Brain pericyte (primary cell): ENCODE data around the gene NECTIN1.
"Not testable (repeated sequence)": the region's sequence is repeated elsewhere in the genome, so short reads cannot be mapped to it uniquely, and the experiment has no call there.

Experiments used
- DNase-seq: peaks from one replicate; pipeline ENCODE4 v3.0.0-alpha.2; 2012; ENCODE audit warnings: low read depth, low spot score

Gene NECTIN1

DNA sequence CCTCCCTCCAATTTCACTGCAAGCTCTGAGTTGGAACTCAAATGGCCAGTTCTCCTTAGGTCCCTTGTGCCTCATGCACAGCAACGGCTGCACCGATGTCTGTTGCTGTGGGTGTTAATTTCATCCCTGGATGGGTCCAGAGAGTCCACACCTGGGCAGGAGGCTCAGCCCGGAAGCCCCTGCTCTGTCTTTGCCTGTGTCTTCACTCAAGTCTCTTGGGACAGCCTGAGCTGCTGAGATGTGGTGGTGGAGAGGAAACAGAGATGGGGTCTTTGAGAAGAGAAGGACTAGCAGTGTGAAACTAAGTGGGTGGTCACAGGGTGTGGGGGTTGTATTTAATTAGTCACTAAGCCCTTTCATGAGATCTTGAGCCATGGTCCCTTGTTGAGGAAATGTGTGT is 109.3 kb downstream of the NECTIN1 start:
- DNase-seq, result no peak

GRCh38 chr11:119618208-119618909 is 110.6 kb downstream of the NECTIN1 start:
- no peak for DNase-seq

DNA sequence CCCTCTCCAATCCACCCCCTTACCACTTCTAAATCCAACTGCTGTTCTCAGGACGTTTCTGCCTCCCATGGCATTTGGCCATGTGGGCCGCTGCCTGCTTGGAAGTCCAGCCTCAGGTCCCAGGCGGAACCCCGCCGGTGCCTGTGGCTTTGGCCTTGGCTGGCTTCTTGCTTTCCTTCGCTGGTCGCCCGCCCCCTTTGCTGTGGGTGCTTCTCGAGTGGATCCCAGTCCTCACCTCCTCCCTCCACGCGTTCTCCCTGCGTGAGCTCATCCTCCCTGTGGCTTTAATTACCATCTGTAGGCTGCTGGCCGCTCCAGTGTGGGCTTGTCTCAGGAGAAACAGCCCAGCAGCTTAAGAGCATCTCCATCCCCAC is 111.7 kb downstream of the NECTIN1 start:
- no peak for DNase-seq

DNA sequence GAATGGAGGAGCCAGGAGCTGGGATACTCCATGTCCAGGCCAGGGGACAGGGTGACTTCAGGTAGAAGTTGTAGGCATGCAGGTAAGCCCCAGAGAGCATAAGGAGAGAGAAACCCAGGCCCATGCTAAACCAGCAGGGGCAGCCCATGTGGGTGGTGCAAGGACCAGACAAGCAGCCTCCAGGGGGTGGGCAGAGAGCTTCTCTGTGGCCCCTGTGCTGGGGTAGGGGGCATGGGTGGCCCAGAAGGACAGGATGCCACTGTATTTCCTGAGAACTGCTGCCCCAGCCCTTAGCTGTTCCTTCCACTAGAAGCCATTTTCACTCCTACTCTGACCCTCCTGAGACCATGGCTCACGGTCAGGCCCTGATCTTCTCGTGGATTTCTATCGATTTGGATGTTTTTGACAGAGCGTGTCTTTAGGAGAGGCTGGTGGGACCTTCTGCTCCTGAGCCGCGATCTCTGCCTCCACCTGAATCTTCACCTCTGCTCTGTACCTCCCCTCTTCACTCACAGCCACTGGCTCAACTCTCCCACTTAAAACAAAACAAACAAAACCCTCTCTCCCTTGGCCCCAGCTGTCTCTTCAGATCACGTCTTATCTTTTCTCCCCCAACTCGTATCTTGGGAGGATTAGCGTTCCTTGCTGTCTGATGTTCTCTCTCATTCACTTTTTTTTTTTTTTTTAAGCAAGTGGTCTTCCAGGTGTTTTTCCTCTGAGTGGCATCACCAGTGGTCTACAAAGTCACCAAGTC is 112.2 kb downstream of the NECTIN1 start:
- no peak for DNase-seq

GRCh38 chr11:119615882-119616196 is 113.2 kb downstream of the NECTIN1 start:
- no peak for DNase-seq

DNA sequence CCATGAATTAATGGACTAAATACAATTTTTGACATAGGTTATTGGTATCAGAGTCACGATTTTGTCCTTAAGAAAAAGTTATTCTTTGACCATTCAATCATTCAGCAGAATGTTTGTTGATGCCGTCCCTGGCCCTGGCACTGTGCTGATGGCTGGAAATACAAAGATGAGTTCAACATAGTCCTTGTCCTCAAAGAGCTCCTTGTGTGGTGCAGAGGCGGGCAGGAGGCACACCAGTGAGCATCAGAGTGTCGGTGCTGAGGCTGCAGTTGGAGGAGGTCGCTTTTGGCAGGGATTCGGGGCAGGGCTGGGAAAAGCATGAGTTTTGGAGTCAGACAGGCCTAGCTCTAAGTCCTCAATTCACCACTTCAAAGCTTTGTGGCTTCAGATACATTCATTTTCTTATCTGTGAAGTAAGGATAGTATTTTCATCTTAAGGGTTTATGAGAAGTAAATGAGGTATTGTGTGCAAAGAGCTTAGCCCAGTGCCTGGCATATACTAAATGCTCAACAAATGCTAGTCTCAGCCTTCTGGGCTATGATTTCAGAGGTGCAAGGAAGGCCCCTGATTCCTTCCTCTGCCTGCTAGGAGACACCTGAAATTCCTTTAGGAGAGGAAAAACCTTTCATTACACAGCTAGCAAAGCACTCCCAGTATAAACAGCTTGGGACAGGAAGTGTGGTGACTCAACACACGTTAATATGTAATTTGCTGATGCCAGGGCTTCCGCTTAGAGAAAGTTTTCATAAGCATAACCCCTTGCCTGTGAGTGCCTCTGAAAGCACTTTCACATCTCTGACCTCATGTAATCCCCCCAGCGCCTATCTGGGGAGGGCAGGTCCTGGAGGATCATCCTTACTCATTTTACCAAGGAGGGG is 113.8 kb downstream of the NECTIN1 start:
- no peak for DNase-seq

GRCh38 chr11:119614222-119615002 is 114.6 kb downstream of the NECTIN1 start:
- DNase-seq, result no peak

DNA sequence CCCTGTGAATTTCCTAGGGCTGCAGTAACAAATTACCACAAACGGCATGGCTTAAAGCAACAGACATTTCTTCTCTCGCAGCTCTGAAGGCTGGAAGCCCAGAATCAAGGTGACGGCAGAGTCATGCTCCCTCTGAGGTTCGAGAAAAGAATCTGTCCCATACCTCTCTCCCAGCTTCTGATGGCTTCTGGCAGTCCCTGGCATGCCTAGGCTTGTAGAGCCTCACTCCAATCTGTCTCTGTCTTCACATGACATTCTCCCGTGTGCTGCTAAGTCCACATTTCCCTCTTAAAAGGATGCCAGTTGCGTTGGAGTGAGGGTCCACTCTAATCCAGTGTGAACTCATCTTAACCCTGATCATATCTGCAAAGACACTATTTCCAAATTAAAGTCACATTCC is 116.2 kb downstream of the NECTIN1 start:
- DNase-seq, result no peak

DNA sequence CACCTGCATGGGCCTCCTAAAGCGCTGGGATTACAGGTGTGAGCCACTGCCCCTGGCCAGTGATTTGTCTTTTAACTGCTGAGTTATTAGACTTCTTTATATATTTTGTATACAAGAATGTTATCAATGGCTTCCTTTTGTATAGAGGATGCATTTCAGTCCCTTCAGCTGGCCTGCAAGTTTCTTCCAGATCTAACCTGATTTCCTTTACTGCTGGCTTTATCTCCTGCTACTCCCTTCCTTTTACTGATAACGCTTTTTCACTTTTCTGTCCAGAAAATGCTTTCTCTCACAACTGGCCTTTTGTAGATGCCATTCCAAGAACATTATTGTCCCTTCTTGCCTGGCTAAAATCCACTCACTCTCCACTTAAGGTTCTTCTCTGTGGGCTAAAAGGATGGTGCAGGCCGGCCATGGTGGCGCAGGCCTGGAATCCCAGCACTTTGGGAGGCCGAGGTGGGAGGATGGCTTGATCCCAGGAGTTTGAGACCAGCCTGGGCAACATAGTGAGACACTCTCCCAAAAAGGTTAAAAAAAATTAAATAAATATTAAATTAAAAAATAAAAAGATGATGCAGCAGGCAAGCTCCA is 118.1 kb downstream of the NECTIN1 start:
- no peak for DNase-seq

GRCh38 chr11:119608781-119609180 is 120.2 kb downstream of the NECTIN1 start:
- no peak for DNase-seq

- DNase-seq, result no peak
Observed at GRCh38 chr11:119608201-119608600, 120.8 kb downstream of the NECTIN1 start.

- DNase-seq, result no peak
Observed at GRCh38 chr11:119607726-119608125, 121.3 kb downstream of the NECTIN1 start.

DNA sequence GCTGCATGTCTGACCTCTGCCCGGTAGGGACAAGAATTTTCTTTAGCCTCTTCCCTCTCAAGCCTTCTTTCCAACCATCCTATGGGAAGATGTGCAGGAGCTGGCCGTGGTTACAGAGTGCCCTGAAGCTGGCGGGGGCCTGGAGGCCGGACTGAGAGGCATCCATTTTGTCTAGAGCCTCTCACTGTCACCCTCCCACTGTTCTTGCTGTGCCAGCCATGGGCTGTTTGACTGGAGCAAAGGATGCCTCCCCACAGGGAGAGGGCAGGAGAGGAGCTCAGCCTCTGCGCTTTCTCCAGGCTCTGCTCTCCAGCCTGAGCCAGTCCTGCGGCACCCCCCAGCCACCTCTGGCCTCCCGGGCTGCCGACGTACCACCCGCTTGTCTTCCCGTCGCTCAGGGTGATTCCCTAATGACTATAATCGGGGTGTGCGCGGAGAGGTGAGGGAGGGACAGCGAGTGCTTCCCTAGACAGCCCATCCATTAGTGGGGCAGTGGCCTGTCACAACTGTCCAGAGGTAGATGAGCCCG is 123.8 kb downstream of the NECTIN1 start:
- no peak for DNase-seq

DNA sequence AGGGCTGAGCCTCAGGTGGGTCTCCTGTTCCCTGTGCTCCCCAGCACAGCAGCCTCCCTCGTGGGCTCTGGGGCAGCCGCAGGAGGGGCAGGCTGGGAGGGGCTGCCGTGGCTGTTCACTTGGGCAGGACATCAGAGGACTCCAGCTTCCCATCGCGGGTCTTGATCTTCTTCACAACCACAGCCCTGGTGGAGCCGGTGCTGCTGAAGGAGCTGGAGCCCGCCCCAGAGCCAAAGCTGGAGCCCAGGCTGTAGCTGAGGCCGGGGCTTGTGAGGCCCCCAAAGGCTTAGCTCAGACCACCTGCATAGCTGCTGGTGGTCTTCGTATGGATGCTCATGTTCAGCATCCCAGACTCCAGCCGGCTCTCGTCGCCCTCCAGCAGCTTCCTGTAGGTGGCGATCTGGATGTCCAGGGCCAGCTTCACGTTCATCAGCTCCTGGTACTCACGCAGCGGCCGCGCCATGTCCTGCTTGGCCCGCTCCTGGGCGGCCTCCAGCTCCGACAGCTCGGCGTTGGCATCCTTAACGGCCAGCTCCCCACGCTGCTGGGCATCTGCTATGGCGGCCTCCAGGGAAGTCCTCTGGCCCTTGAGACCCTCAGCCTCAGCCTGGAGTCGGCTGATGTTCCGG is 126.1 kb downstream of the NECTIN1 start:
- DNase-seq, result no peak

GRCh38 chr11:119599864-119600541 is 129.0 kb downstream of the NECTIN1 start:
- DNase-seq, result no peak

DNA sequence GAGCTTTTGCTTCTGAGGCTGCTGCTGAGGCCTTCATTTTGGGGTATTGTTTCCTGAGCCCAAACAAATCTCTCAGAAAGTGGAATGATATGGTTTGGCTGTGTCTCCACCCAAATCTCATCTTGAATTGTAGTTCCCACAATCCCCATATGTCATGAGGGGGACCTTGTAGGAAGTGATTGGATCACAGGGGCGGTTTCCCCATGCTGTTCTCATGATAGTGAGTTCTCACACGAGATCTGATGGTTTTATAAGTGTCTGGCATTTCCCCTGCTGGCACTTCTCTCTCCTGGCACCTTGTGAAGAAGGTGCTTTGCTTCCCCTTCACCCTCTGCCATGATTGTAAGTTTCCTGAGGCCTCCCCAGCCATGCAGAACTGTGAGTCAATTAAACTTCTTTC is 133.1 kb downstream of the NECTIN1 start:
- not testable (repeated sequence) for DNase-seq

- no peak for DNase-seq
Observed at GRCh38 chr11:119594639-119595249, 134.3 kb downstream of the NECTIN1 start.

DNA sequence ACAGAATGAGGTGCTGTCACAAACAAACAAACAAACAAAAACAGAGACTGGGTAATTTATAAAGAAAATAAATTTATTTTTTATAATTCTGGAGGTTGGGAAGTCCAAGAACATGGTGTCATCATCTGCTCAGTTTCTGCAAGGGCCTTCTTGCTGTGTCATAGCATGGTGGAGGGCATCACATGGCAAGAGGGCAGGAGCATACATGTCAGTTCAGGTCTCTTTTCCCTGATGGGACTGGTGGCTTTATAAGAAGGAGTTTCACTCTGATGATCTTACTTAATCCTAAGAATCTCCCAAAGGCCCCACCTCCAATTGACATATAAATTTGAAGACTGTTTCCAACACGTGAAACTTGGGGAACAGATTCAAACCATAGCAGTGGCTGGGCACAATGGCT is 135.7 kb downstream of the NECTIN1 start:
- DNase-seq, result no peak

DNA sequence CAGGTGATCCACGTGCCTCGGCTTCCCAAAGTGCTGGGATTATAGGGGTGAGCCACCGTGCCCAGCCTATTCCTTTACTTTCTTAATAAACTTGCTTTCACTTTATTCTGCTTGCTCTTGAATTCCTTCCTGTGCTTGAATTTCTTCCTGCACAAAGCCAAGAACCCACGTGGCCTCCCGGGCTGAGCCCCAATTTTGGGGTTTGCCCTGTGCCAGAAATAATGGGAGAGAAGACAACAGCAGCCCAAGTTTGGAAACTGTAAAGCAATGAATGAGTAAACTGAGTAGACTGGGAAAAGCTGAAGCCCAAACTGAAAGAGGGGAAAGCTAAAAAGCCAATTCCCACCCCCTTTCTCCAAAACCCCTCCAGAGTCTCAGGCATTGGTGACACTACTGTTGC is 136.4 kb downstream of the NECTIN1 start:
- no peak for DNase-seq
